ENCODE data around the gene UBASH3B.
"Not testable (repeated sequence)": the region's sequence is repeated elsewhere in the genome, so short reads cannot be mapped to it uniquely, and the experiment has no call there.

The UBASH3B gene

GRCh38 chr11:122655527-122656072 is at the start of gene UBASH3B:
TSS of gene UBASH3B (plus strand) at chr11:122655722. CDS start at chr11:122656050, 328 bp downstream.
- DNase-seq: peak; percentile 75

- DNase-seq: not testable (repeated sequence)
Observed at GRCh38 chr11:122607162-122607561, 48.4 kb upstream of the UBASH3B start.

- no peak for DNase-seq
Observed at GRCh38 chr11:122612123-122612824, 43.2 kb upstream of the UBASH3B start.

- DNase-seq: no peak
Observed at GRCh38 chr11:122616718-122617117, 38.8 kb upstream of the UBASH3B start.

GRCh38 chr11:122617297-122617696 is 38.2 kb upstream of the UBASH3B start:
- no peak for DNase-seq

GRCh38 chr11:122617926-122618325 is 37.6 kb upstream of the UBASH3B start:
- DNase-seq: no peak

GRCh38 chr11:122618927-122619326 is 36.6 kb upstream of the UBASH3B start:
- DNase-seq: no peak

GRCh38 chr11:122619757-122620156 is 35.8 kb upstream of the UBASH3B start:
- DNase-seq: no peak

- DNase-seq: not testable (repeated sequence)
Observed at GRCh38 chr11:122625501-122625900, 30.0 kb upstream of the UBASH3B start.

- no peak for DNase-seq
Observed at GRCh38 chr11:122625976-122626665, 29.4 kb upstream of the UBASH3B start.

GRCh38 chr11:122627745-122628144 is 27.8 kb upstream of the UBASH3B start:
- DNase-seq: no peak

- peak; percentile 71 for DNase-seq
Observed at GRCh38 chr11:122628810-122629555, 26.5 kb upstream of the UBASH3B start.

GRCh38 chr11:122632181-122632824 is 23.2 kb upstream of the UBASH3B start:
- no peak for DNase-seq

GRCh38 chr11:122633219-122633829 is 22.2 kb upstream of the UBASH3B start:
- DNase-seq: peak; percentile 11

- DNase-seq: no peak
Observed at GRCh38 chr11:122634501-122634900, 21.0 kb upstream of the UBASH3B start.

GRCh38 chr11:122637541-122637940 is 18.0 kb upstream of the UBASH3B start:
- DNase-seq: no peak

- DNase-seq: no peak
Observed at GRCh38 chr11:122642472-122642922, 13.0 kb upstream of the UBASH3B start.

- no peak for DNase-seq
Observed at GRCh38 chr11:122642971-122643370, 12.6 kb upstream of the UBASH3B start.

- no peak for DNase-seq
Observed at GRCh38 chr11:122645847-122646246, 9.7 kb upstream of the UBASH3B start.

- DNase-seq: no peak
Observed at GRCh38 chr11:122646549-122647340, 8.8 kb upstream of the UBASH3B start.

GRCh38 chr11:122647736-122648275 is 7.7 kb upstream of the UBASH3B start:
- no peak for DNase-seq
